HepG2 (cell line): ENCODE results near the gene LCN1. TPM values are rescaled to one million over a fixed set of nuclear protein-coding genes. Genes with fewer than 3 reads are reported as not detected.

ENCODE experiments used
- CAMTA2 ChIP-seq: sonication (generic); formaldehyde crosslinking; IDR thresholded peaks from 2 replicates; pipeline ENCODE4 v1.4.0; 2020; ENCODE audit warnings: mild to moderate bottlenecking, missing genetic modification reagents, borderline replicate concordance
- CENPT ChIP-seq: sonication (generic); formaldehyde crosslinking; IDR thresholded peaks from 2 replicates; pipeline ENCODE4 v1.8.0; 2022; ENCODE audit warnings: low read depth, mild to moderate bottlenecking, moderate library complexity, missing genetic modification reagents
- HOXA5 ChIP-seq: sonication (generic); formaldehyde crosslinking; IDR thresholded peaks from 2 replicates; pipeline ENCODE4 v1.4.0; 2020; ENCODE audit warnings: missing genetic modification reagents
- NR2C2 ChIP-seq: sonication (generic); formaldehyde crosslinking; IDR thresholded peaks from 2 replicates; pipeline ENCODE4 v1.4.0; 2020; ENCODE audit warnings: missing genetic modification reagents, mild to moderate bottlenecking, moderate library complexity, borderline replicate concordance
- TBX2 ChIP-seq: sonication (generic); formaldehyde crosslinking; IDR thresholded peaks from 2 replicates; pipeline ENCODE4 v1.5.0; 2020; ENCODE audit warnings: missing genetic modification reagents, mild to moderate bottlenecking, borderline replicate concordance
- ZBTB26 ChIP-seq: IDR thresholded peaks from 2 replicates; pipeline ENCODE4 v1.6.1; 2016; ENCODE audit warnings: missing compliant biosample characterization, missing genetic modification reagents, borderline replicate concordance
- ZNF280B ChIP-seq: sonication (generic); formaldehyde crosslinking; IDR thresholded peaks from 2 replicates; pipeline ENCODE4 v1.5.0; 2020; ENCODE audit warnings: missing genetic modification reagents, mild to moderate bottlenecking, borderline replicate concordance
- ZNF644 ChIP-seq: IDR thresholded peaks from 2 replicates; pipeline ENCODE4 v1.6.1; 2016; ENCODE audit warnings: low read depth
- ZNF709 ChIP-seq: sonication (generic); formaldehyde crosslinking; IDR thresholded peaks from 2 replicates; pipeline ENCODE4 v1.5.0; 2020; ENCODE audit warnings: mild to moderate bottlenecking, missing genetic modification reagents
- polyA plus RNA-seq, 8 experiments: library from polyadenylated mRNA; depleted of rRNA in 3 of 8; stranded (reverse) in 7 of 8; unstranded in 1 of 8; fragments of >200 nt; fragmentation: Illumina TruSeq in 4 of 8; extraction: Trizol in 4 of 8; gene quantifications; 2 replicates each; pipeline versions ENCODE4 v1.2.1 to v1.2.3, GENCODE V29; 2011 to 2016; ENCODE audit warnings: low read depth in 4 of 8, missing spikeins in 1 of 8, mixed read lengths in 1 of 8; ENCODE audit not compliant: insufficient read depth in 1 of 8
- total RNA-seq, 5 experiments: library from RNA; depleted of rRNA; stranded (reverse); fragments of >200 nt; fragmentation: Illumina TruSeq; extraction: Trizol; gene quantifications; 2 replicates each; pipeline ENCODE4 v1.2.3, GENCODE V29; 2016; ENCODE audit warnings: low read depth in 1 of 5
- TF ChIP-seq, protein P1 (sequence below): sonication (generic); formaldehyde crosslinking; IDR thresholded peaks from 2 replicates; pipeline ENCODE4 v1.9.0; 2021; ENCODE audit warnings: missing genetic modification reagents, borderline replicate concordance
- TF ChIP-seq, protein P2 (sequence below): sonication (generic); formaldehyde crosslinking; IDR thresholded peaks from 2 replicates; pipeline ENCODE4 v1.8.0; 2022; ENCODE audit warnings: low read depth, missing genetic modification reagents
- TF ChIP-seq, protein P3 (sequence below): IDR thresholded peaks from 2 replicates; pipeline ENCODE4 v1.6.1; 2018; ENCODE audit warnings: missing genetic modification reagents
- TF ChIP-seq, protein P4 (sequence below): sonication (generic); formaldehyde crosslinking; IDR thresholded peaks from 2 replicates; pipeline ENCODE4 v1.4.0; 2020; ENCODE audit warnings: missing genetic modification reagents

LCN1 gene
- total and polyA plus RNA-seq, 2 of the 13 experiments (the other 11 are each of a cell fraction or from before 2014, with no cell fraction given): not detected

DNA sequence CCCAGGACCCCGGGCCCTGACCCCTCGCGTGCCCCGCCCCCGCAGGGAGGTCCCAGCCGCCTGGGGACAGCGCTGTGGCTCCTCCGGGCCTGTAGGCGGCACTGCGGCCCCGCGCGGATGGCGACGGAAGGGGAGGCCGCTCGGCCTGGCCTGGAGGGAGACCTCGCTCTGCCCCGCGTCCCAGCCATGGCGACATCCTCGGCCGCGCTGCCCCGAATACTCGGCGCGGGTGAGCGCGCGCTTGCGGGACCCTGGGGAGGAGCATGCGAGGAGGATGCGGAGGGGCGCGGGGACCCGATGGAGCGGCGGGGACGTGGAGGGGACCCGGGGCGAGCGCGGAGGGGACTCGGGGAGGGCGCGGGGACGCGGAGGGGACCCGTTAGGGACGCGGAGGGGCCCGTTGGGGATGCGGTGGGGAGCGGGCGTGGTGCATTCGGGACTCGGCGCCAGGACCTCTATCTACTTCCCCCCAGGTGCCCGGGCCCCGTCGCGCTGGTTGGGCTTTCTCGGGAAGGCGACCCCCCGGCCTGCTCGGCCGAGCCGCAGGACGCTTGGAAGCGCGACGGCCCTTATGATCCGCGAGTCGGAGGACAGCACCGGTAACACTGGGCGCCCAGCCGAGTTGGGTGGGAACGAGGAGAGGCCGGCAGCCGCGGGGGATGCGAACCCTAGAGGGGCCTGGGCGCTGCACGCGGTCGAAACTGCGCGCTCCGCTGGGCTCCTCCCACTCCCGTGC is 20.5 kb upstream of the LCN1 start, which contains the start of gene MRPS2 (continued):
- TF ChIP-seq, protein P1, sequence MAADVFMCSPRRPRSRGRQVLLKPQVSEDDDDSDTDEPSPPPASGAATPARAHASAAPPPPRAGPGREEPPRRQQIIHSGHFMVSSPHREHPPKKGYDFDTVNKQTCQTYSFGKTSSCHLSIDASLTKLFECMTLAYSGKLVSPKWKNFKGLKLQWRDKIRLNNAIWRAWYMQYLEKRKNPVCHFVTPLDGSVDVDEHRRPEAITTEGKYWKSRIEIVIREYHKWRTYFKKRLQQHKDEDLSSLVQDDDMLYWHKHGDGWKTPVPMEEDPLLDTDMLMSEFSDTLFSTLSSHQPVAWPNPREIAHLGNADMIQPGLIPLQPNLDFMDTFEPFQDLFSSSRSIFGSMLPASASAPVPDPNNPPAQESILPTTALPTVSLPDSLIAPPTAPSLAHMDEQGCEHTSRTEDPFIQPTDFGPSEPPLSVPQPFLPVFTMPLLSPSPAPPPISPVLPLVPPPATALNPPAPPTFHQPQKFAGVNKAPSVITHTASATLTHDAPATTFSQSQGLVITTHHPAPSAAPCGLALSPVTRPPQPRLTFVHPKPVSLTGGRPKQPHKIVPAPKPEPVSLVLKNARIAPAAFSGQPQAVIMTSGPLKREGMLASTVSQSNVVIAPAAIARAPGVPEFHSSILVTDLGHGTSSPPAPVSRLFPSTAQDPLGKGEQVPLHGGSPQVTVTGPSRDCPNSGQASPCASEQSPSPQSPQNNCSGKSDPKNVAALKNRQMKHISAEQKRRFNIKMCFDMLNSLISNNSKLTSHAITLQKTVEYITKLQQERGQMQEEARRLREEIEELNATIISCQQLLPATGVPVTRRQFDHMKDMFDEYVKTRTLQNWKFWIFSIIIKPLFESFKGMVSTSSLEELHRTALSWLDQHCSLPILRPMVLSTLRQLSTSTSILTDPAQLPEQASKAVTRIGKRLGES (CRISPR knock-in tag): peak; percentile 57; the same call in 1 of the 2 replicates
- TF ChIP-seq ZNF644 (0 out of 2 replicates have a peak, but pooled peaks have one; percentile 10), ZNF709 (CRISPR knock-in tag) (peak; percentile 95), NR2C2 (CRISPR knock-in tag) (peak; percentile 76), TBX2 (CRISPR knock-in tag) (peak; percentile 43), HOXA5 (peak; percentile 91), ZBTB26 (CRISPR knock-in tag) (peak; percentile 47; the same call in 1 of the 2 replicates), CENPT (CRISPR knock-in tag) (0 out of 2 replicates have a peak, but pooled peaks have one; percentile 47), CAMTA2 (CRISPR knock-in tag) (peak; percentile 21; the same call in 1 of the 2 replicates), ZNF280B (CRISPR knock-in tag) (peak; percentile 84)
- TF ChIP-seq, protein P2, sequence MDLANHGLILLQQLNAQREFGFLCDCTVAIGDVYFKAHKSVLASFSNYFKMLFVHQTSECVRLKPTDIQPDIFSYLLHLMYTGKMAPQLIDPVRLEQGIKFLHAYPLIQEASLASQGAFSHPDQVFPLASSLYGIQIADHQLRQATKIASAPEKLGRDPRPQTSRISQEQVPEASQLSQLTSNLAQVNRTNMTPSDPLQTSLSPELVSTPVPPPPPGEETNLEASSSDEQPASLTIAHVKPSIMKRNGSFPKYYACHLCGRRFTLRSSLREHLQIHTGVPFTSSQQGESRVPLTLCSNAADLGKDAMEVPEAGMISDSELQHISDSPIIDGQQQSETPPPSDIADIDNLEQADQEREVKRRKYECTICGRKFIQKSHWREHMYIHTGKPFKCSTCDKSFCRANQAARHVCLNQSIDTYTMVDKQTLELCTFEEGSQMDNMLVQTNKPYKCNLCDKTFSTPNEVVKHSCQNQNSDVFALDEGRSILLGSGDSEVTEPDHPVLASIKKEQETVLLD (CRISPR knock-in tag): 0 out of 2 replicates have a peak, but pooled peaks have one; percentile 56
- TF ChIP-seq, protein P3, sequence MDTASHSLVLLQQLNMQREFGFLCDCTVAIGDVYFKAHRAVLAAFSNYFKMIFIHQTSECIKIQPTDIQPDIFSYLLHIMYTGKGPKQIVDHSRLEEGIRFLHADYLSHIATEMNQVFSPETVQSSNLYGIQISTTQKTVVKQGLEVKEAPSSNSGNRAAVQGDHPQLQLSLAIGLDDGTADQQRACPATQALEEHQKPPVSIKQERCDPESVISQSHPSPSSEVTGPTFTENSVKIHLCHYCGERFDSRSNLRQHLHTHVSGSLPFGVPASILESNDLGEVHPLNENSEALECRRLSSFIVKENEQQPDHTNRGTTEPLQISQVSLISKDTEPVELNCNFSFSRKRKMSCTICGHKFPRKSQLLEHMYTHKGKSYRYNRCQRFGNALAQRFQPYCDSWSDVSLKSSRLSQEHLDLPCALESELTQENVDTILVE (CRISPR knock-in tag): peak; percentile 23; the same call in 1 of the 2 replicates
- TF ChIP-seq, protein P4, sequence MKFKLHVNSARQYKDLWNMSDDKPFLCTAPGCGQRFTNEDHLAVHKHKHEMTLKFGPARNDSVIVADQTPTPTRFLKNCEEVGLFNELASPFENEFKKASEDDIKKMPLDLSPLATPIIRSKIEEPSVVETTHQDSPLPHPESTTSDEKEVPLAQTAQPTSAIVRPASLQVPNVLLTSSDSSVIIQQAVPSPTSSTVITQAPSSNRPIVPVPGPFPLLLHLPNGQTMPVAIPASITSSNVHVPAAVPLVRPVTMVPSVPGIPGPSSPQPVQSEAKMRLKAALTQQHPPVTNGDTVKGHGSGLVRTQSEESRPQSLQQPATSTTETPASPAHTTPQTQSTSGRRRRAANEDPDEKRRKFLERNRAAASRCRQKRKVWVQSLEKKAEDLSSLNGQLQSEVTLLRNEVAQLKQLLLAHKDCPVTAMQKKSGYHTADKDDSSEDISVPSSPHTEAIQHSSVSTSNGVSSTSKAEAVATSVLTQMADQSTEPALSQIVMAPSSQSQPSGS (CRISPR knock-in tag): peak; percentile 66; the same call in 1 of the 2 replicates
